ENCODE data around the gene DIO2.

DIO2 gene

DNA sequence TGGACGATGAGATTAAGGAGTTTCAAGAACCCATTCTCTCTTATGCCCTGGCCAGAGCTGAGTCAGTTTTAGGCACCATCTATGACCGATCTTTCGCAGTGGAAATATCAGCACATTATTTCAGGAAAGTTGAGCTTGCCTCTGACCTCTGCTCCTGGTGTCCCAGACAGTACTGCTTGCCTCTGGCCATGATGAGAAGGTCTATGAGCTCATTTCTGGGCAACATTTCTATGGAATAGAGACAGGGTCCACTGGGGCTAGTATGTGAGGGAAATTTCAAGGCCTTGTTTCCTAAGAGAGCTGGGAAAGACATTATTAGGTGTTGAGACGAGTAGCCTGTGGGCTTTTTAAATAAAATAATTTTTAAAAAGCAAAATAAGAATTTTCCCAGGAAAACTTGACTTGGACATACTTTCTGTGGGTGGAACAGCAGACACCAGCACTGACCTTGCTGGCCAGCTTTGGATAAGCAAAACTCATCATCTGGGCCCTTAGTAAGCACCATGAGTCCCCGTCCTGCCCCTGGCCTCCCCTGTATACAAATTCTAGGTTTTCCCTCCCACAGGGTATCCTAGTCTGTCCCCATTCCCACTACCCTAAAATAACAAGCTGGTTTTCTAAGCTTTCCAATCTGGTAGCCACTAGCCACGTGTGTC, 43.4 kb downstream of the DIO2 start:
- H3K4me3 ChIP-seq (ENCODE audit: insufficient read depth in 1 of 2, low read depth in 1 of 2, low read length in 2 of 2), result no peak overlapping the region
- H2AFZ ChIP-seq (ENCODE audit: low read depth, low read length), result no peak overlapping the region
- no peak overlapping the region for H3K27ac ChIP-seq (ENCODE audit: low read length, poor library complexity, severe bottlenecking)
- H3K4me1 ChIP-seq (ENCODE audit: control insufficient read depth, insufficient read depth, low read depth, low read length), result no peaks in the 10 kb centered on the region
- H3K9me3 ChIP-seq (ENCODE audit: control insufficient read depth, low read length), result no peaks in the 10 kb centered on the region
- no peak overlapping the region for H3K9ac ChIP-seq (ENCODE audit: low read length)
- no peak overlapping the region for H2AK5ac ChIP-seq (ENCODE audit: low read length, severe bottlenecking)
- H3K36me3 ChIP-seq (ENCODE audit: control insufficient read depth in 1 of 2, insufficient read depth in 2 of 2, low read depth in 1 of 2, low read length in 2 of 2), result no peaks in the 10 kb centered on the region
- no peak for DNase-seq
- no peak overlapping the region for H4K91ac ChIP-seq (ENCODE audit: low read length)
- H3K27me3 ChIP-seq (ENCODE audit: control insufficient read depth in 1 of 2, insufficient read depth in 1 of 2, low read length in 2 of 2), result no peaks in the 10 kb centered on the region
- H3K23ac ChIP-seq (ENCODE audit: low read length in 2 of 2), result no peak overlapping the region
- 89% methylated on average over 4 of the region's 6 CpGs for whole genome bisulfite sequencing
- no peak overlapping the region for H2BK15ac ChIP-seq (ENCODE audit: low read depth, poor library complexity, severe bottlenecking)
- no peak overlapping the region for H4K8ac ChIP-seq (ENCODE audit: low read length)
- H2BK5ac ChIP-seq (ENCODE audit: low read depth, low read length, poor library complexity, severe bottlenecking), result no peak overlapping the region
- no peak overlapping the region for H2BK120ac ChIP-seq (ENCODE audit: low read depth, low read length)
- H3K14ac ChIP-seq (ENCODE audit: low read length in 2 of 2), result no peak overlapping the region
- H3K79me1 ChIP-seq (replicated peaks; ENCODE audit: low read length, poor library complexity, severe bottlenecking), result no peaks in the 10 kb centered on the region
- no peak overlapping the region for H2BK12ac ChIP-seq (ENCODE audit: low read length in 2 of 2)
- no peak overlapping the region for H3K4me2 ChIP-seq (ENCODE audit: low read length, poor library complexity, severe bottlenecking)
- H3K4ac ChIP-seq (ENCODE audit: low read depth in 1 of 2, low read length in 2 of 2), result no peak overlapping the region
- no peak overlapping the region for H3K18ac ChIP-seq (ENCODE audit: low read depth in 1 of 2, low read length in 2 of 2)

DNA sequence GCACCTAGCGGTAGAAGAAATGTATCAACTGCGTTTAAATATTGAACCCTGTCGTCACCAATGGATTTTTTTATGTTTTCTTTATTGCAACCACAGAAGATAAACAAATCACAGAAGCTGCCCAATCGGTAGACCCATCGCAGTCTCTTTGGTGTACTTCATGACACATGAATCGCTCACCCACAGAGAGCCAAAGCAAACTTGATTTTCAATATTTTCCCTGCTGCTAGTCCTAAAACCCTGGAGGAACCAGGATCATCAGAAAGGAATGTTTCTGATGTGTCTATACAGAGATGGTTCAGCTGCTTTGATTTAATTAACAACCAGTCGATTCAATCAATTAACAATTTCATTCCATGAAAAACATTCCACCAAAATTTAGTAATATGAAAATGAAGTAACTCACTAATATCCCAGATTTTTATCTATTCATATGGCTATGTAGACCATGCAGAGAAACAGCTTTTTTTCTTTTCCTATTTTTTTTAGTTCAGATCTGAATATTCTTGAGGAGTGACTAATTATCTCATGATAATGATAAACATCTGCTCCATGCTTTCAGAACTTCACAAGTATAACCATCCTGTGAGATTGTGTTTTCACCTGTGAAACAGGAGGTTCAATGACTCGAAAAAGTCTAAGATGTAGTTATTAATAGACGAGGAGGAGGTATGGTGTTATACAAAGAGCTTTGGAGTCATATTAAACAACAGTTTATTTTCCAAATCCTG, 46.1 kb downstream of the DIO2 start:
- Histone ChIP-seq H4K8ac (ENCODE audit: low read length) (no peak overlapping the region), H3K4ac (ENCODE audit: low read depth in 1 of 2, low read length in 2 of 2) (no peak overlapping the region), H3K4me1 (ENCODE audit: control insufficient read depth, insufficient read depth, low read depth, low read length) (no peaks in the 10 kb centered on the region), H2BK15ac (ENCODE audit: low read depth, poor library complexity, severe bottlenecking) (no peak overlapping the region), H3K14ac (ENCODE audit: low read length in 2 of 2) (no peak overlapping the region), H3K23ac (ENCODE audit: low read length in 2 of 2) (no peak overlapping the region), H3K4me2 (ENCODE audit: low read length, poor library complexity, severe bottlenecking) (no peak overlapping the region), H3K9me3 (ENCODE audit: control insufficient read depth, low read length) (no peaks in the 10 kb centered on the region), H4K91ac (ENCODE audit: low read length) (no peak overlapping the region), H2BK120ac (ENCODE audit: low read depth, low read length) (no peak overlapping the region), H2AK5ac (ENCODE audit: low read length, severe bottlenecking) (no peak overlapping the region), H3K36me3 (ENCODE audit: control insufficient read depth in 1 of 2, insufficient read depth in 2 of 2, low read depth in 1 of 2, low read length in 2 of 2) (no peaks in the 10 kb centered on the region), H3K27ac (ENCODE audit: low read length, poor library complexity, severe bottlenecking) (no peak overlapping the region), H3K9ac (ENCODE audit: low read length) (no peak overlapping the region), H3K18ac (ENCODE audit: low read depth in 1 of 2, low read length in 2 of 2) (no peak overlapping the region), H2BK5ac (ENCODE audit: low read depth, low read length, poor library complexity, severe bottlenecking) (no peak overlapping the region), H2AFZ (ENCODE audit: low read depth, low read length) (no peak overlapping the region), H2BK12ac (ENCODE audit: low read length in 2 of 2) (no peak overlapping the region), H3K27me3 (ENCODE audit: control insufficient read depth in 1 of 2, insufficient read depth in 1 of 2, low read length in 2 of 2) (no peaks in the 10 kb centered on the region), H3K4me3 (ENCODE audit: insufficient read depth in 1 of 2, low read depth in 1 of 2, low read length in 2 of 2) (no peak overlapping the region), H3K79me1 (replicated peaks; ENCODE audit: low read length, poor library complexity, severe bottlenecking) (no peaks in the 10 kb centered on the region)
- no peak for DNase-seq
- WGBS, result 78% methylated on average over 6 of the region's 9 CpGs

DNA sequence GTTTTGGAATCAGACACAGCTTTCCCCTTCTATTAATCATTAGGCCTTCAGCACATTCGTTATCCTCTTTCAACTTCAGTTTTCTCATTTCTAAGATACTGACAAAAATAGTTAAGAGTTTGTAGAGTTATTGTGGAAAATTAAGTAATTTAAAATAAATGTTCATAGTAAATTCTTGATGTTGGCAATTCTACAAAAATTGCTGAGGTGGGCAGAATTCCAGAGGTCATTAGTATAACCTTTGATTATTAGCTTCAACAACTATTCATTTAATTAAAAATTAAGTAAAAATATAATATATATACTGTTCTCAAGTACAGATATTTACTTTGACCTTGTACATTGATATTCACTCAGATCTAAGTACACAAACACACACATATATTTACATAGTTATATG, 58.5 kb downstream of the DIO2 start:
- Histone ChIP-seq H2AFZ (ENCODE audit: low read depth, low read length) (no peak overlapping the region), H2BK15ac (ENCODE audit: low read depth, poor library complexity, severe bottlenecking) (no peak overlapping the region), H3K9me3 (ENCODE audit: control insufficient read depth, low read length) (no peaks in the 10 kb centered on the region), H2BK5ac (ENCODE audit: low read depth, low read length, poor library complexity, severe bottlenecking) (no peak overlapping the region), H3K4ac (ENCODE audit: low read depth in 1 of 2, low read length in 2 of 2) (no peak overlapping the region), H4K8ac (ENCODE audit: low read length) (no peak overlapping the region), H2BK12ac (ENCODE audit: low read length in 2 of 2) (no peak overlapping the region), H3K14ac (ENCODE audit: low read length in 2 of 2) (no peak overlapping the region), H3K27me3 (ENCODE audit: control insufficient read depth in 1 of 2, insufficient read depth in 1 of 2, low read length in 2 of 2) (no peaks in the 10 kb centered on the region), H2BK120ac (ENCODE audit: low read depth, low read length) (no peak overlapping the region), H2AK5ac (ENCODE audit: low read length, severe bottlenecking) (no peak overlapping the region), H3K18ac (ENCODE audit: low read depth in 1 of 2, low read length in 2 of 2) (no peak overlapping the region), H3K23ac (ENCODE audit: low read length in 2 of 2) (no peak overlapping the region), H3K4me3 (ENCODE audit: insufficient read depth in 1 of 2, low read depth in 1 of 2, low read length in 2 of 2) (no peak overlapping the region), H4K91ac (ENCODE audit: low read length) (no peak overlapping the region), H3K79me1 (replicated peaks; ENCODE audit: low read length, poor library complexity, severe bottlenecking) (no peaks in the 10 kb centered on the region), H3K9ac (ENCODE audit: low read length) (no peak overlapping the region), H3K4me2 (ENCODE audit: low read length, poor library complexity, severe bottlenecking) (no peak overlapping the region), H3K4me1 (ENCODE audit: control insufficient read depth, insufficient read depth, low read depth, low read length) (no peaks in the 10 kb centered on the region), H3K27ac (ENCODE audit: low read length, poor library complexity, severe bottlenecking) (no peak overlapping the region), H3K36me3 (ENCODE audit: control insufficient read depth in 1 of 2, insufficient read depth in 2 of 2, low read depth in 1 of 2, low read length in 2 of 2) (no peaks in the 10 kb centered on the region)
- WGBS, result no CpG with 5 or more reads among the region's 1 CpG
- DNase-seq, result no peak

GRCh38 chr14:80152166-80152565, 59.1 kb downstream of the DIO2 start:
- H2AK5ac ChIP-seq (ENCODE audit: low read length, severe bottlenecking), result no peak overlapping the region
- no peaks in the 10 kb centered on the region for H3K27me3 ChIP-seq (ENCODE audit: control insufficient read depth in 1 of 2, insufficient read depth in 1 of 2, low read length in 2 of 2)
- no peak overlapping the region for H4K8ac ChIP-seq (ENCODE audit: low read length)
- H2BK5ac ChIP-seq (ENCODE audit: low read depth, low read length, poor library complexity, severe bottlenecking), result no peak overlapping the region
- no peak overlapping the region for H2BK120ac ChIP-seq (ENCODE audit: low read depth, low read length)
- no peak overlapping the region for H2BK12ac ChIP-seq (ENCODE audit: low read length in 2 of 2)
- no peak overlapping the region for H3K9ac ChIP-seq (ENCODE audit: low read length)
- H2AFZ ChIP-seq (ENCODE audit: low read depth, low read length), result no peak overlapping the region
- H3K4me3 ChIP-seq (ENCODE audit: insufficient read depth in 1 of 2, low read depth in 1 of 2, low read length in 2 of 2), result no peak overlapping the region
- H3K4ac ChIP-seq (ENCODE audit: low read depth in 1 of 2, low read length in 2 of 2), result no peak overlapping the region
- no peak for DNase-seq
- no peak overlapping the region for H3K18ac ChIP-seq (ENCODE audit: low read depth in 1 of 2, low read length in 2 of 2)
- H3K23ac ChIP-seq (ENCODE audit: low read length in 2 of 2), result no peak overlapping the region
- no peaks in the 10 kb centered on the region for H3K9me3 ChIP-seq (ENCODE audit: control insufficient read depth, low read length)
- no peak overlapping the region for H3K14ac ChIP-seq (ENCODE audit: low read length in 2 of 2)
- no peak overlapping the region for H3K27ac ChIP-seq (ENCODE audit: low read length, poor library complexity, severe bottlenecking)
- no peaks in the 10 kb centered on the region for H3K36me3 ChIP-seq (ENCODE audit: control insufficient read depth in 1 of 2, insufficient read depth in 2 of 2, low read depth in 1 of 2, low read length in 2 of 2)
- H3K4me2 ChIP-seq (ENCODE audit: low read length, poor library complexity, severe bottlenecking), result no peak overlapping the region
- H3K79me1 ChIP-seq (replicated peaks; ENCODE audit: low read length, poor library complexity, severe bottlenecking), result no peaks in the 10 kb centered on the region
- no peak overlapping the region for H4K91ac ChIP-seq (ENCODE audit: low read length)
- no peak overlapping the region for H2BK15ac ChIP-seq (ENCODE audit: low read depth, poor library complexity, severe bottlenecking)
- H3K4me1 ChIP-seq (ENCODE audit: control insufficient read depth, insufficient read depth, low read depth, low read length), result no peaks in the 10 kb centered on the region

Measured in mesenchymal stem cell (in vitro differentiated cells and primary cell).